Peyer's patch (tissue), 4 donors: Measurements from ENCODE around the gene INAFM2.

Experiments
- CTCF ChIP-seq, 6 experiments: fragments of 450-650 bp in 4 of 6; fragments of 200-600 bp in 2 of 6; sonication (generic) in 1 of 6; IDR thresholded peaks; one replicate each; pipeline ENCODE4 v1.5.1; 2017 to 2019; ENCODE audit warnings: antibody characterized with exemption in 6 of 6, mild to moderate bottlenecking in 3 of 6, moderate library complexity in 1 of 6
- POLR2A ChIP-seq, 2 donors: fragments of 450-650 bp; IDR thresholded peaks; one replicate each; pipeline ENCODE4 v1.5.1; 2017; ENCODE audit warnings: antibody characterized with exemption in 2 of 2, mild to moderate bottlenecking in 2 of 2, moderate library complexity in 2 of 2

GRCh38 chr15:40286794-40287193 lies 36.7 kb upstream of the INAFM2 start:
- TF ChIP-seq CTCF (IDR thresholded peaks at IDR 0.05) (no peak), POLR2A (IDR thresholded peaks at IDR 0.05) (no peak)
